ENCODE measurements around the gene PDGFD. TPM values are rescaled to one million over a fixed set of nuclear protein-coding genes. Genes with fewer than 3 reads are reported as not detected.

PDGFD gene
- total RNA-seq, 1 experiment from 2014 or later = 2.6 TPM

DNA sequence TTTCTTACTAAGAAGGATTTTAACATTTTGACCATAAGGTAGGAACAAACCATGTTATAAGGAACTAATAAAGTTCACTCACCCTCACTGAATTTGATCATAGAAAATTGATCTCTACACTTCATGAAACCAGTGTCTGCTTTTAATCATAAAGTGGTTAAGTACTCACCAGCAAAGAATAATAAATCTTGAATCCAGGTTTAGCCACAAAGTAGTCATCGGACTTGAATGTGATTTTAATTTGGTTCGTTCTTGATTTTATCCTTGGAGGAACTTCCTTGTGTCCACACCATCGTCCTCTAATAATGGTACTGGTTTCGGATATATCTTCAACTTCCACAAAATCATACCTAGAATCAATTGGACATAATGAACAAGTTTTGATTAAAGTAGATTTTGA, 168.1 kb downstream of the PDGFD start:
- Mint-ChIP-seq H3K27me3 (ENCODE audit: low read depth) (no peaks in the 10 kb centered on the region), H3K27ac (no peak overlapping the region), H3K9me3 (no peaks in the 10 kb centered on the region), H3K4me1 (no peaks in the 10 kb centered on the region), H3K4me3 (no peak overlapping the region), H3K36me3 (no peaks in the 10 kb centered on the region)
- TF ChIP-seq, protein P1, sequence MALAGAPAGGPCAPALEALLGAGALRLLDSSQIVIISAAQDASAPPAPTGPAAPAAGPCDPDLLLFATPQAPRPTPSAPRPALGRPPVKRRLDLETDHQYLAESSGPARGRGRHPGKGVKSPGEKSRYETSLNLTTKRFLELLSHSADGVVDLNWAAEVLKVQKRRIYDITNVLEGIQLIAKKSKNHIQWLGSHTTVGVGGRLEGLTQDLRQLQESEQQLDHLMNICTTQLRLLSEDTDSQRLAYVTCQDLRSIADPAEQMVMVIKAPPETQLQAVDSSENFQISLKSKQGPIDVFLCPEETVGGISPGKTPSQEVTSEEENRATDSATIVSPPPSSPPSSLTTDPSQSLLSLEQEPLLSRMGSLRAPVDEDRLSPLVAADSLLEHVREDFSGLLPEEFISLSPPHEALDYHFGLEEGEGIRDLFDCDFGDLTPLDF (CRISPR knock-in tag; IDR thresholded peaks at IDR 0.05) = no peak
- TF ChIP-seq HMGA2 (CRISPR knock-in tag; IDR thresholded peaks at IDR 0.05) (no peak), ZNF671 (CRISPR knock-in tag; IDR thresholded peaks at IDR 0.05) (no peak), JUN (CRISPR knock-in tag; IDR thresholded peaks at IDR 0.05) (no peak), CREM (CRISPR knock-in tag; IDR thresholded peaks at IDR 0.05) (no peak), NR3C1 (CRISPR knock-in tag; conservative IDR thresholded peaks at IDR 0.05; ENCODE audit: low read depth) (no peak), TEAD1 (CRISPR knock-in tag; IDR thresholded peaks at IDR 0.05) (no peak), TEAD4 (CRISPR knock-in tag; IDR thresholded peaks at IDR 0.05) (no peak), PRRX2 (CRISPR knock-in tag; IDR thresholded peaks at IDR 0.05) (no peak), ELF4 (CRISPR knock-in tag; IDR thresholded peaks at IDR 0.05; ENCODE audit: low read depth) (no peak), ESRRA (CRISPR knock-in tag; IDR thresholded peaks at IDR 0.05; ENCODE audit: borderline replicate concordance) (no peak), KAT7 (CRISPR knock-in tag; IDR thresholded peaks at IDR 0.05; ENCODE audit: borderline replicate concordance) (no peak)
- TF ChIP-seq, protein P2, sequence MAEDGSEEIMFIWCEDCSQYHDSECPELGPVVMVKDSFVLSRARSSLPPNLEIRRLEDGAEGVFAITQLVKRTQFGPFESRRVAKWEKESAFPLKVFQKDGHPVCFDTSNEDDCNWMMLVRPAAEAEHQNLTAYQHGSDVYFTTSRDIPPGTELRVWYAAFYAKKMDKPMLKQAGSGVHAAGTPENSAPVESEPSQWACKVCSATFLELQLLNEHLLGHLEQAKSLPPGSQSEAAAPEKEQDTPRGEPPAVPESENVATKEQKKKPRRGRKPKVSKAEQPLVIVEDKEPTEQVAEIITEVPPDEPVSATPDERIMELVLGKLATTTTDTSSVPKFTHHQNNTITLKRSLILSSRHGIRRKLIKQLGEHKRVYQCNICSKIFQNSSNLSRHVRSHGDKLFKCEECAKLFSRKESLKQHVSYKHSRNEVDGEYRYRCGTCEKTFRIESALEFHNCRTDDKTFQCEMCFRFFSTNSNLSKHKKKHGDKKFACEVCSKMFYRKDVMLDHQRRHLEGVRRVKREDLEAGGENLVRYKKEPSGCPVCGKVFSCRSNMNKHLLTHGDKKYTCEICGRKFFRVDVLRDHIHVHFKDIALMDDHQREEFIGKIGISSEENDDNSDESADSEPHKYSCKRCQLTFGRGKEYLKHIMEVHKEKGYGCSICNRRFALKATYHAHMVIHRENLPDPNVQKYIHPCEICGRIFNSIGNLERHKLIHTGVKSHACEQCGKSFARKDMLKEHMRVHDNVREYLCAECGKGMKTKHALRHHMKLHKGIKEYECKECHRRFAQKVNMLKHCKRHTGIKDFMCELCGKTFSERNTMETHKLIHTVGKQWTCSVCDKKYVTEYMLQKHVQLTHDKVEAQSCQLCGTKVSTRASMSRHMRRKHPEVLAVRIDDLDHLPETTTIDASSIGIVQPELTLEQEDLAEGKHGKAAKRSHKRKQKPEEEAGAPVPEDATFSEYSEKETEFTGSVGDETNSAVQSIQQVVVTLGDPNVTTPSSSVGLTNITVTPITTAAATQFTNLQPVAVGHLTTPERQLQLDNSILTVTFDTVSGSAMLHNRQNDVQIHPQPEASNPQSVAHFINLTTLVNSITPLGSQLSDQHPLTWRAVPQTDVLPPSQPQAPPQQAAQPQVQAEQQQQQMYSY (CRISPR knock-in tag; IDR thresholded peaks at IDR 0.05) = no peak
- TF ChIP-seq, protein P3, sequence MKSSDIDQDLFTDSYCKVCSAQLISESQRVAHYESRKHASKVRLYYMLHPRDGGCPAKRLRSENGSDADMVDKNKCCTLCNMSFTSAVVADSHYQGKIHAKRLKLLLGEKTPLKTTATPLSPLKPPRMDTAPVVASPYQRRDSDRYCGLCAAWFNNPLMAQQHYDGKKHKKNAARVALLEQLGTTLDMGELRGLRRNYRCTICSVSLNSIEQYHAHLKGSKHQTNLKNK (CRISPR knock-in tag; IDR thresholded peaks at IDR 0.05) = no peak
- TF ChIP-seq, protein P4, sequence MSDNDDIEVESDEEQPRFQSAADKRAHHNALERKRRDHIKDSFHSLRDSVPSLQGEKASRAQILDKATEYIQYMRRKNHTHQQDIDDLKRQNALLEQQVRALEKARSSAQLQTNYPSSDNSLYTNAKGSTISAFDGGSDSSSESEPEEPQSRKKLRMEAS (CRISPR knock-in tag; IDR thresholded peaks at IDR 0.05) = no peak
- no peak for ATAC-seq
- DNase-seq (ENCODE audit: low spot score) = no peak
- POLR2A ChIA-PET = no interaction called here
- CTCF ChIA-PET = no interaction called here

DNA sequence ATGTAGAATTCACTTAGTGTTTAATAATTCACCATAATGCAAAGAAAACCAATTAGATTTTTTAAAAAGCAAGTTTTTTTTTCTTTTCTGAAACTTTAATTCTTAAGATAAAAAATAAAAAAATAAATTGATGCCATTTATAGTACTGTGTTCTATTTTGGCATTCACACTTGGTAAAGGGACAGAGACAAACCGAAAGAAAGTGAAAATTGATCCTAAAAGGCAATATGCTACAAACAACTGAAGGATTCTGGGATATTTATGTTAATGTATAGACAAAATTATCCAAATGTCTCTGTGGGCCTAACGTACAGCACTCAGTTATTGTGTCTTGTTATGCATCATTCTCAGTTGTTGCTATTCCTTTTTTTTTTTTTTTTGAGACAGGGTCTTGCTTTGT, 169.4 kb downstream of the PDGFD start:
- ChIA-PET CTCF (no interaction called here), POLR2A (no interaction called here)
- Mint-ChIP-seq H3K27ac (no peak overlapping the region), H3K4me1 (no peaks in the 10 kb centered on the region), H3K9me3 (no peaks in the 10 kb centered on the region), H3K4me3 (no peak overlapping the region), H3K36me3 (no peaks in the 10 kb centered on the region), H3K27me3 (ENCODE audit: low read depth) (no peaks in the 10 kb centered on the region)
- no peak for DNase-seq (ENCODE audit: low spot score)
- no peak for ATAC-seq
- TF ChIP-seq NR1H2 (CRISPR knock-in tag; IDR thresholded peaks at IDR 0.05) (no peak), FOXP1 (CRISPR knock-in tag; IDR thresholded peaks at IDR 0.05; ENCODE audit: borderline replicate concordance) (no peak), JUN (CRISPR knock-in tag; IDR thresholded peaks at IDR 0.05) (no peak), TCF7 (CRISPR knock-in tag; IDR thresholded peaks at IDR 0.05; ENCODE audit: low read depth) (no peak), ZNF416 (CRISPR knock-in tag; IDR thresholded peaks at IDR 0.05) (no peak)
- TF ChIP-seq, protein P5, sequence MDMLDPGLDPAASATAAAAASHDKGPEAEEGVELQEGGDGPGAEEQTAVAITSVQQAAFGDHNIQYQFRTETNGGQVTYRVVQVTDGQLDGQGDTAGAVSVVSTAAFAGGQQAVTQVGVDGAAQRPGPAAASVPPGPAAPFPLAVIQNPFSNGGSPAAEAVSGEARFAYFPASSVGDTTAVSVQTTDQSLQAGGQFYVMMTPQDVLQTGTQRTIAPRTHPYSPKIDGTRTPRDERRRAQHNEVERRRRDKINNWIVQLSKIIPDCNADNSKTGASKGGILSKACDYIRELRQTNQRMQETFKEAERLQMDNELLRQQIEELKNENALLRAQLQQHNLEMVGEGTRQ (CRISPR knock-in tag; IDR thresholded peaks at IDR 0.05) = no peak
- TF ChIP-seq, protein P6, sequence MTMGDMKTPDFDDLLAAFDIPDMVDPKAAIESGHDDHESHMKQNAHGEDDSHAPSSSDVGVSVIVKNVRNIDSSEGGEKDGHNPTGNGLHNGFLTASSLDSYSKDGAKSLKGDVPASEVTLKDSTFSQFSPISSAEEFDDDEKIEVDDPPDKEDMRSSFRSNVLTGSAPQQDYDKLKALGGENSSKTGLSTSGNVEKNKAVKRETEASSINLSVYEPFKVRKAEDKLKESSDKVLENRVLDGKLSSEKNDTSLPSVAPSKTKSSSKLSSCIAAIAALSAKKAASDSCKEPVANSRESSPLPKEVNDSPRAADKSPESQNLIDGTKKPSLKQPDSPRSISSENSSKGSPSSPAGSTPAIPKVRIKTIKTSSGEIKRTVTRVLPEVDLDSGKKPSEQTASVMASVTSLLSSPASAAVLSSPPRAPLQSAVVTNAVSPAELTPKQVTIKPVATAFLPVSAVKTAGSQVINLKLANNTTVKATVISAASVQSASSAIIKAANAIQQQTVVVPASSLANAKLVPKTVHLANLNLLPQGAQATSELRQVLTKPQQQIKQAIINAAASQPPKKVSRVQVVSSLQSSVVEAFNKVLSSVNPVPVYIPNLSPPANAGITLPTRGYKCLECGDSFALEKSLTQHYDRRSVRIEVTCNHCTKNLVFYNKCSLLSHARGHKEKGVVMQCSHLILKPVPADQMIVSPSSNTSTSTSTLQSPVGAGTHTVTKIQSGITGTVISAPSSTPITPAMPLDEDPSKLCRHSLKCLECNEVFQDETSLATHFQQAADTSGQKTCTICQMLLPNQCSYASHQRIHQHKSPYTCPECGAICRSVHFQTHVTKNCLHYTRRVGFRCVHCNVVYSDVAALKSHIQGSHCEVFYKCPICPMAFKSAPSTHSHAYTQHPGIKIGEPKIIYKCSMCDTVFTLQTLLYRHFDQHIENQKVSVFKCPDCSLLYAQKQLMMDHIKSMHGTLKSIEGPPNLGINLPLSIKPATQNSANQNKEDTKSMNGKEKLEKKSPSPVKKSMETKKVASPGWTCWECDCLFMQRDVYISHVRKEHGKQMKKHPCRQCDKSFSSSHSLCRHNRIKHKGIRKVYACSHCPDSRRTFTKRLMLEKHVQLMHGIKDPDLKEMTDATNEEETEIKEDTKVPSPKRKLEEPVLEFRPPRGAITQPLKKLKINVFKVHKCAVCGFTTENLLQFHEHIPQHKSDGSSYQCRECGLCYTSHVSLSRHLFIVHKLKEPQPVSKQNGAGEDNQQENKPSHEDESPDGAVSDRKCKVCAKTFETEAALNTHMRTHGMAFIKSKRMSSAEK (CRISPR knock-in tag; IDR thresholded peaks at IDR 0.05; ENCODE audit: borderline replicate concordance) = no peak
- TF ChIP-seq, protein P3 (CRISPR knock-in tag; IDR thresholded peaks at IDR 0.05) = no peak
- TF ChIP-seq, protein P7, sequence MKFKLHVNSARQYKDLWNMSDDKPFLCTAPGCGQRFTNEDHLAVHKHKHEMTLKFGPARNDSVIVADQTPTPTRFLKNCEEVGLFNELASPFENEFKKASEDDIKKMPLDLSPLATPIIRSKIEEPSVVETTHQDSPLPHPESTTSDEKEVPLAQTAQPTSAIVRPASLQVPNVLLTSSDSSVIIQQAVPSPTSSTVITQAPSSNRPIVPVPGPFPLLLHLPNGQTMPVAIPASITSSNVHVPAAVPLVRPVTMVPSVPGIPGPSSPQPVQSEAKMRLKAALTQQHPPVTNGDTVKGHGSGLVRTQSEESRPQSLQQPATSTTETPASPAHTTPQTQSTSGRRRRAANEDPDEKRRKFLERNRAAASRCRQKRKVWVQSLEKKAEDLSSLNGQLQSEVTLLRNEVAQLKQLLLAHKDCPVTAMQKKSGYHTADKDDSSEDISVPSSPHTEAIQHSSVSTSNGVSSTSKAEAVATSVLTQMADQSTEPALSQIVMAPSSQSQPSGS (CRISPR knock-in tag; IDR thresholded peaks at IDR 0.05; ENCODE audit: borderline replicate concordance, low read depth) = no peak

Data from WTC11 (cell line).